Middle frontal gyrus (tissue), 1 donor: ENCODE results near the gene RGS3.

ENCODE experiments used
- DNase-seq: peaks from one replicate; pipeline ENCODE4 v3.0.0-alpha.2; 2015; ENCODE audit warnings: low spot score; ENCODE audit errors: extremely low spot score

RGS3 gene

GRCh38 chr9:113583511-113584427 is 120.2 kb downstream of the RGS3 start:
- no peak for DNase-seq

- DNase-seq, result no peak
These were observed 121.0 kb downstream of the RGS3 start for GRCh38 chr9:113584428-113585084.

DNA sequence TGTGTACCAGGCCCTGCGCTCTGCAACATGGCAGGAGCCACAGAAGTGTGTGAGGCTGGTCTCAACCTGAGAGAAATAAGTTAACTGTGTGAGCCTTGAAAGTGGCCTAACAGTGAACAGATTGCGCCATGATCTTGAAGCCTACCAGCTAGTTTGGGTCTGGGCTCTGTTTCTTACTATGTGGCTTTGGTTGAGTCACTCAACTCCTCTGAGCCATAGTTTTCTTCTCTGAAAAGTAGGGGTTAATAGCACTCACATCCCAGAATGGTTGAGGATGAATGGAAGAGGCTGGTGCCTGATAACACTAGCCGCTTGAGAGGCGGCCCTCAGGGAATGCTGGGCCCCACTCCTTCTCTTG is 121.5 kb downstream of the RGS3 start:
- DNase-seq, result no peak

- no peak for DNase-seq
These were observed 122.0 kb downstream of the RGS3 start for GRCh38 chr9:113585555-113585954.

- DNase-seq, result no peak
These were observed 124.0 kb downstream of the RGS3 start for GRCh38 chr9:113587471-113588031.

GRCh38 chr9:113588242-113588810 is 124.8 kb downstream of the RGS3 start:
- DNase-seq, result no peak

DNA sequence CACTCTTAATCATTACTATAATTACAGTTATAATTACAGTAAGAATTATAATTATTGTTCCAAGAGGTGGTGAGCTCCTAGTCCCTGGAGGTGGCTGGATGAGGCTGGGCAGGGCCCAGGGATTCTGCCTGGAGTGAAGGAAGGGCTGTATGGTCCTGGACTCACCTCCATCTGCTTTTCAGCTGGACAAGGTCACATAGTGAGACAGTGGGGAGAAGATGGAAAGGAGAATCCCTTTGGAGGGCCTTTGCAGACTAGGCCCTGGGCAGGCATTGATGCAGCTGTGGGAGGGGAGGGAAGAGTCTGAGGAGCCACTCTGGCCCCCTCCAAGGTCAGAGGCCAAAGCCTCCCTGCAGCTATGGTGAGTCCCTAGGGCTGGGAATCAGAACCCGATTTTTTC is 125.4 kb downstream of the RGS3 start:
- no peak for DNase-seq

GRCh38 chr9:113589407-113589806 is 125.9 kb downstream of the RGS3 start:
- no peak for DNase-seq

- DNase-seq, result no peak
These were observed 126.4 kb downstream of the RGS3 start for GRCh38 chr9:113589890-113590289.

GRCh38 chr9:113590389-113590788 is 126.9 kb downstream of the RGS3 start:
- DNase-seq, result no peak

DNA sequence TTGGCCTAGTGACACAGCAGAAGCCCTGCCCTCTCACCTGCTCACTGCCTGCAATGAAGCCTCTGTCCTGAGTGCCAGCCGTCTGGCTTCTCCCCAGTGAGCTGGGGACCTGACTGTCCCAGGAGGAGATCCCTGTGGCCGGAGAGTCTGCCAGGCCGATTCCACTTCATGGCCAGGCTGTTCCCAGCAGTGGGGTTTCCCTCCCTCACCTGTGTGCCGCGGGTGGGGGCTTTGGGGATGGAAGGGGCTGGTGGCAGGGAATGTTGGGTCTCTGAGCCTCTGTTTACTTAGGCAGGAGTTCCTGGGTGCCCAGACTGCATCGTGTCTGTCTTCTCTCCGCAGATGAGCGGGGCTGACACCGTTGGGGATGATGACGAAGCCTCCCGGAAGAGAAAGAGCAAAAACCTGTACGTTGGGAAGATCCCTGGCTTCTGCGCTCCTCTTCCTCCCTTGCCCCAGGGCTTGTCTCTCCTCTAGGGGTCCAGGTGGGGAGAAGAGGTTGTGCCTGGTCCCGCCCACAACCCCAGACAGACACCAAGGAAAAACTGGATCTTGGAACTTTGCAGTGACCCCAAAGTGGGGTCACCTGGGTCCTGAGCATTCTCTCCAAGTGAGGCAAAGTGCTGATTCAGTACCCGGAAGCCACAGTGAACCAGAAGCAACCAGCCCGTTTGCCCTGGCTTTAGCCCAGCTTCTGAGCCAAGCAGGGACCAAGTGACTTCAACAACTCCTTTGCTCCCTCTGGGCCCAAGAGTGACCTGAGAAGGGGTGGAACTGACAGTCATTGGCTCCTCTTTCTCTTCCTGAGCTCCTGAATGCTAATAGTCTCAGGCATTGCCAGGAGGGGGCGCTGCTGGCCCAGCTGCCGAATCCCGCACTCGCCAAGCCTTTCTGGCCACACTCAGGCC is 127.7 kb downstream of the RGS3 start:
- DNase-seq, result peak; percentile 52

DNA sequence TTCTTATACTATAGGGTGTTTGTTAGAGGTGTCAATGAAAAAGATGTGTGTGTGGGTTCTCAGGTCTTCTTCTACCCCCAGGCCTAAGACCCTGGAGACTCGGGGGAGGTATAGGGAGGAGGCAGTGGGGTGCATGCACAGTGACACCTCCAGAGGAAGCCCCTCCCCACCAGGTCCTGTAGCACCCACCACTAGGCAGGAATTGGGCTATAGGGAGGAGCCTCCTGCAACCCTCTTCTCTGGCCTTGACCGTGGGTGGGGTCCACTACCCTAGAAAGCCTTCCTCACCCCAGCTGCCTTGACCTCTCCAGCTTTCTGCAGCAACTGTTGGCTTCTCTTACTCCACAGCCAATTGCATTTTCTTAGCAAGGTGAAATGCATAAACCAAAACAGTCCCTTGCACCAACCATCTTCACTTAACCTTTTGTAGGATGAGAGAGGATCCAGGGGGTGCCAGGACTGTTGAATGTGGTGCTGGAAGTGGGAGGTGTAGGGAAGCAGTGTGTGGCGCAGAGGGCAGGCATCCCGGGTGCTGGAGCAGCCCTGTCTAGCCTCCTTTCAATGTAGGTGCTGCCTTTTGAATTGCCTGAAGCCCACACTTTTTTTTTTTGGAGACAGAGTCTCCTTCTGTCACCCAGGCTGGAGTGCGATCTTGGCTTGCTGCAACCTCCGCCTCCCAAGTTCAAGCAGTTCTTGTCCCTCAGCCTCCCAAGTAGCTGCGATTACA is 128.5 kb downstream of the RGS3 start:
- no peak for DNase-seq

DNA sequence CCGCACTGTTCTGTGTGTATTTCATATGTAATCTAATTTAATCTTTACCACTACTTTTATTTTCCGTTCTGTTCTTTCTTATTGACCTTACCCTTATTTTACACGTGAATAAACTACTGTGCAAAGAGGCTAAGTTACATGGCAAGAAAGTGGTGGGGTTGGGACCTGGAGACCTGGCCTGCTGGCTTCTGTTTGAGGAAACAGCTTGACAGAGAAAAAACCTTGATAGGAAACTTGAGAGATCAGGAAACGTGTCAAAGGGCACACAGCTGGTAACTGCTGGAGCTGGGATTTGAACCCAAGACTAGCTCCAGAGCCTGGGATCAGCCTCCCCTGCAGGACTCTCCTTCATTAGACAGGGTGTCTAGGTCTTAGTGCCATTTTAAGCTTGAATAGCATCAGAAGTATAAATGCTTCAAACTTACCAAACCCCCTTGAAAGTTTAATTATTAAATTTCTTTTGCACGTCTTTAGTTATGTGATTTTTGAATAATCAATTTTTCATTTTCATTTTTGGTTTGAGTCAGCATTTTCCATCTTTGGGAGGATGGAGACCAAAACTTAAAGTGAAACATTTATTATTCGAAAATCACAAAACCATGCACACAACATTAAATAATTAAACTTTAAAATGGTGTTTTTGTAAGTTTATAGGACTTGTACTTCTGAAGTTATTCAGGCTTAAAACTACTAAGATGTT is 129.5 kb downstream of the RGS3 start:
- no peak for DNase-seq

GRCh38 chr9:113593682-113594281 is 130.3 kb downstream of the RGS3 start:
- DNase-seq, result peak; percentile 82

GRCh38 chr9:113594484-113595299 is 131.2 kb downstream of the RGS3 start:
- no peak for DNase-seq

DNA sequence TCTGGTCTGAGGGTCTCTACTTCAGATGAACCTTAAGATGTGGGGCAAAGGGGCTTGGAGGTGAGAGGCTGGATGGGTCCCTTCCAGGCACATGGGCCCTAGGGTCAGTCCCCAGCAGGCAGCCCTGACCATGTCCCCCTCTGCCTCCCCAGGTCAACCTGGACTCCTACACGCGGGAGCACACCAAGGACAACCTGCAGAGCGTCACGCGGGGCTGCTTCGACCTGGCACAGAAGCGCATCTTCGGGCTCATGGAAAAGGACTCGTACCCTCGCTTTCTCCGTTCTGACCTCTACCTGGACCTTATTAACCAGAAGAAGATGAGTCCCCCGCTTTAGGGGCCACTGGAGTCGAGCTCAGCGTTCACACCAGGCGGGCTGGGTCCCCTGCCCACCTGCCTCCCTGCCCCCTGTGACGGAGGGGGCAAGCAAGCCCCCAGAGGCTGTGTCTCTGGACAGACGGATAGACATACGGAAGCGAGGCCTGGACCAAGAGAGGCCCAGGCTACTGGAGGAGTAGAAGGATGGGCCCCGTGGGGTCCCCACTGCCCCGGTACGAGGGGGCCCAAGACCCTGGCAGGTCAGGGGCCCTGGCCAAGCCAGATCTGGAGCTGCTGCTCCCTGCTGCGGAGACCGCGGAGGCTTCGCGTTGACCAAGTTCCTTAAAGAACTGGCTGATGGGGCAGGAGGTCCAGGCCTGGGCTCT is 133.2 kb downstream of the RGS3 start:
- no peak for DNase-seq

GRCh38 chr9:113597390-113598241 is 134.1 kb downstream of the RGS3 start:
- DNase-seq, result no peak
